Measurements from ENCODE around the gene ACSM2B. TPM values are rescaled to one million over a fixed set of nuclear protein-coding genes. Genes with fewer than 3 reads are reported as not detected.

The ACSM2B gene
- total RNA-seq, 1 experiment from 2014 or later: not detected

GRCh38 chr16:20614186-20615141, 38.3 kb upstream of the ACSM2B start:
- ATAC-seq: no peak
- POLR2A ChIA-PET: no interaction called here

GRCh38 chr16:20613481-20614185, 37.5 kb upstream of the ACSM2B start:
- Histone ChIP-seq H4K20me1 (ENCODE audit: insufficient read depth) (no peaks in the 10 kb centered on the region), H3K9me3 (ENCODE audit: control insufficient read depth in 1 of 2, insufficient read depth in 1 of 2, low read depth in 1 of 2, low read length in 2 of 2) (no peaks in the 10 kb centered on the region), H3K9ac (ENCODE audit: low read length) (no peak overlapping the region), H3K4me1 (ENCODE audit: control insufficient read depth in 1 of 2, insufficient read depth in 2 of 2, low read length in 2 of 2) (no peaks in the 10 kb centered on the region), H3K4me2 (ENCODE audit: low read length) (no peak overlapping the region), H3K36me3 (ENCODE audit: control insufficient read depth in 1 of 2, insufficient read depth in 2 of 2, low read length in 2 of 2) (no peaks in the 10 kb centered on the region), H2AFZ (ENCODE audit: low read depth, low read length, poor library complexity, severe bottlenecking) (no peak overlapping the region), H3K79me2 (ENCODE audit: insufficient read depth, low read length) (no peaks in the 10 kb centered on the region), H3K27me3 (ENCODE audit: insufficient read depth, low read length) (peaks cover 74% of the 10 kb centered on the region), H3K4me3 (replicated peaks in 1 of 2; ENCODE audit: low read depth in 1 of 2, low read length in 2 of 2) (no peak overlapping the region), H3K9me2 (ENCODE audit: insufficient read depth) (peaks cover 3% of the 10 kb centered on the region; the same call in 1 of the 2 replicates), H3K27ac (ENCODE audit: low read depth, low read length) (no peak overlapping the region)
- RAD21 ChIA-PET (ENCODE audit: low non-redundant PET in 1 of 2, low total read pairs in 2 of 2, uncharacterized antibody in 2 of 2, unreplicated experiment in 2 of 2): no interaction called here
- intact Hi-C loops (cut with micrococcal nuclease): no loop called here
- ATAC-seq: no peak
- CTCF ChIA-PET: no interaction called here
- POLR2A ChIA-PET: no interaction called here
- DNase-seq (ENCODE audit: low read depth, low spot score): no peak
- no TSS peak for BruUV-seq (replicated peaks)
- TF ChIP-seq CEBPB (IDR thresholded peaks at IDR 0.05; ENCODE audit: low read depth) (no peak), CBX3 (IDR thresholded peaks at IDR 0.05; ENCODE audit: low read depth) (no peak), EZH2 (IDR thresholded peaks at IDR 0.05) (no peak), CTCF (IDR thresholded peaks at IDR 0.05 in 2 of 3, conservative IDR thresholded peaks at IDR 0.05 in 1 of 3; ENCODE audit: borderline replicate concordance in 1 of 3, insufficient read depth in 1 of 3, low read depth in 2 of 3, low read length in 2 of 3) (no peak), EZH2phosphoT487 (IDR thresholded peaks at IDR 0.05; ENCODE audit: borderline replicate concordance) (no peak), ATF3 (IDR thresholded peaks at IDR 0.05) (no peak), JUND (IDR thresholded peaks at IDR 0.05) (no peak), ELF1 (IDR thresholded peaks at IDR 0.05; ENCODE audit: borderline replicate concordance, low read depth) (no peak), SIN3A (IDR thresholded peaks at IDR 0.05; ENCODE audit: low read depth) (no peak), POLR2AphosphoS5 (IDR thresholded peaks at IDR 0.05; ENCODE audit: low read depth, low read length) (no peak), ZNF274 (IDR thresholded peaks at IDR 0.05; ENCODE audit: low read depth, low read length) (no peak), SP1 (IDR thresholded peaks at IDR 0.05; ENCODE audit: low read depth) (no peak), POLR2A (IDR thresholded peaks at IDR 0.05; ENCODE audit: borderline replicate concordance, extremely low read depth, insufficient read depth, insufficient read length) (no peak), ZFX (IDR thresholded peaks at IDR 0.05) (no peak), EGR1 (IDR thresholded peaks at IDR 0.05; ENCODE audit: low read depth) (no peak), RAD21 (IDR thresholded peaks at IDR 0.05; ENCODE audit: low read depth) (no peak), SRF (IDR thresholded peaks at IDR 0.05; ENCODE audit: low read depth) (no peak), YY1 (IDR thresholded peaks at IDR 0.05; ENCODE audit: extremely low read depth, insufficient replicate concordance, low read depth, low read length) (no peak)

More at GRCh38 chr16:20614186-20615141, 38.3 kb upstream of the ACSM2B start:
- Histone ChIP-seq H3K36me3 (ENCODE audit: control insufficient read depth in 1 of 2, insufficient read depth in 2 of 2, low read length in 2 of 2) (no peaks in the 10 kb centered on the region), H3K27me3 (ENCODE audit: insufficient read depth, low read length) (peaks cover 82% of the 10 kb centered on the region), H3K9ac (ENCODE audit: low read length) (no peak overlapping the region), H3K4me3 (replicated peaks in 1 of 2; ENCODE audit: low read depth in 1 of 2, low read length in 2 of 2) (no peak overlapping the region), H3K4me1 (ENCODE audit: control insufficient read depth in 1 of 2, insufficient read depth in 2 of 2, low read length in 2 of 2) (no peaks in the 10 kb centered on the region), H3K9me3 (ENCODE audit: control insufficient read depth in 1 of 2, insufficient read depth in 1 of 2, low read depth in 1 of 2, low read length in 2 of 2) (no peaks in the 10 kb centered on the region), H3K9me2 (ENCODE audit: insufficient read depth) (no peaks in the 10 kb centered on the region), H3K27ac (ENCODE audit: low read depth, low read length) (no peak overlapping the region), H3K4me2 (ENCODE audit: low read length) (no peak overlapping the region), H4K20me1 (ENCODE audit: insufficient read depth) (no peaks in the 10 kb centered on the region), H2AFZ (ENCODE audit: low read depth, low read length, poor library complexity, severe bottlenecking) (no peak overlapping the region), H3K79me2 (ENCODE audit: insufficient read depth, low read length) (no peaks in the 10 kb centered on the region)
- ChIA-PET CTCF (no interaction called here), RAD21 (ENCODE audit: low non-redundant PET in 1 of 2, low total read pairs in 2 of 2, uncharacterized antibody in 2 of 2, unreplicated experiment in 2 of 2) (no interaction called here)
- BruUV-seq (replicated peaks): no TSS peak
- TF ChIP-seq SRF (IDR thresholded peaks at IDR 0.05; ENCODE audit: low read depth): no peak
- no peak for TF ChIP-seq RAD21 (IDR thresholded peaks at IDR 0.05; ENCODE audit: low read depth)
- intact Hi-C loops (cut with micrococcal nuclease): no loop called here
- no peak for DNase-seq (ENCODE audit: low read depth, low spot score)
